ENCODE results near the gene MEX3B.
"Not testable (repeated sequence)": the region's sequence is repeated elsewhere in the genome, so short reads cannot be mapped to it uniquely, and the experiment has no call there.

The MEX3B gene

GRCh38 chr15:82047453-82048400 is 1.9 kb upstream of the MEX3B start:
- DNase-seq: no peak

GRCh38 chr15:82046666-82047452 is 1.0 kb upstream of the MEX3B start:
- peak; percentile 89 for DNase-seq

DNA sequence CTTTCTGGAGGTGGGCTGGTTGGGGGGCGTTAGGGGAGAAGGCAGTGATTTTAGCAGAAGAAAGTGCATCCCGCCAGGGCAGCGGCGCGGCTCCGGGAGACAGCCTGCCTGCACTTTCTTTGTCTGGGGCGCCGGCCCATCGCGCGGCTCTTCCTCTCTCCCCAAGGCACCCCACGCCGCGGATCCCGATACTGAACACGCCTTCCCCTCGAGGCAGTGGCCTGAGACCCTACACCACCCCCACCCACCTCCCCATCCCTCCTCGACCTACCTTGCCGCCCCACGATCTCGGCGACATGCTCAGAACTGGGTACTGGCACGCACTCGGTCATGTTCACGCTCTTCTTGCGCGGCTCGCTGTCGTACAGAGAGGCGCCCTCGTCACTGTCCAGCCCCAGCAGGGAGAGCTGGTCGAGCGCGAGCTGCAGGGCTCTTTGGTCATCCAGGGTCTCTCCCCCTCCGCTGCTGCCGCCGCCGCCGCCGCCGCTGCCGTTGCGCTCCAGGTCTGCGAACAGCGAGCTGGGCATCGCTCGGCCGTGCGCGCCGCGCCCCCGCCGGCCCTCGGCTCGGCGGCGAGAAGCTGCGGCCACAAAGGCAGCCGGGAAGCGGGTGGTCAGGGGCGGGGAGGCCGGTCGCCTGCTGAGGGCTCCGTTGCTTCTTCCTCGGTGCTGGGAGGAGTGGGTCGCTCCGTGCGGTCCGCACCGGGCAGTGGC is 483 bp downstream of the MEX3B start:
- DNase-seq: no peak

GRCh38 chr15:82044373-82045178 is 1.2 kb downstream of the MEX3B start:
- peak; percentile 29 for DNase-seq

DNA sequence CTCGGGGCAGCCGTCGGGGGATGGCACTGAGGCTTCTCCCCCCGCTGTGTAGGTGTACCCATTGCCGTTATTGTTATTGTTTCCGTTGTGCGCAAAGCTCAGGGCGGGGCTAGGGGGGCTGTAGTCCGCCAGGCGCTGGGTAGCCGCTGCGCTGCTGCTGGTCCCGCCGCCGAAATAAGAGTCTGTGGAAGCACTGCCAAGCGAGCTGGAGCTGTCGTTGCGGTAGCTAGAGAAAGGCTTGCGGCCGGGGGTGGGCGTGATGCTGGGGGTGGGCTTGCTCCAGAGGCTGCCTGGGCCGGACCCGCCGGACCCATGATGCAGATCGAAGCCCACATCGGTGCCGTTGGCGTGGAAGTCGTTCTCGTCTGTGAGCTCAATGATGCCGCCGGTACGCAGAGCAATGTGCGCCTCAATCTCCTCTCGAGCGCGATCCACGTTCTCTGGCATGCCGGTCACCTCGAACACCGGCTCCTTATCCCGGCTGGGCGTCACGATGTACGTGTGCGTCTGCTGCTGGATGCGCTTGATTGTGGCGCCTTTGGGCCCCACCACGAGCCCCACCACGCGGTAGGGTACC is 1.9 kb downstream of the MEX3B start:
- DNase-seq: no peak

DNA sequence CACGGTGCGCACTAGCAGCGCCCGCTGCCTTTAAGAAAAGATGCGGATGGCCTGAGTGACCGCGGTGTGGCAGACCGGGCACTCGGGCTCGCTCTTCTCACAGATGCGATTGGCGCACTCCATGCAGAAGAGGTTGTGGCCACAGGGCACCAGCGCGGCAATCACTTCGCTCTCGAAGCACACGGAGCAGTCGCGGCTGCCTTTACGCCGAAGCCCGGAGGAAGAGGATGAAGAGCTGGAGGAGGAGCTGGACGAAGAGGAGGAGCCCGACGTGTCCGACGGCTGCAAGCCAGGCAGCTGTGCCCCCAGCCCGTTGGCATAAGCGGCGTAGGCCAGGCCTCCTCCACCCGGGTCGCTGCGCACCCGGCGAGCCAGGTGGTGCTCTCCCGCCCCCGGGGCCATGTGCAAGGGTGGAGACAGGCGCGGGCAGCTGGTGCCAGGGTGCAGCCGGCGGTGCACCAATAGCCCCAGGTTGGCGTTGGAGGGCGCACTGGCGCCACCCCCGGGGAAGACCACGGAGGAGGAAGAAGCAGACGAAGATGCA is 2.6 kb downstream of the MEX3B start:
- DNase-seq: no peak

- no peak for DNase-seq
Measured at GRCh38 chr15:82040862-82041261, 5.0 kb downstream of the MEX3B start.

- no peak for DNase-seq
Measured at GRCh38 chr15:82040390-82040789, 5.4 kb downstream of the MEX3B start.

DNA sequence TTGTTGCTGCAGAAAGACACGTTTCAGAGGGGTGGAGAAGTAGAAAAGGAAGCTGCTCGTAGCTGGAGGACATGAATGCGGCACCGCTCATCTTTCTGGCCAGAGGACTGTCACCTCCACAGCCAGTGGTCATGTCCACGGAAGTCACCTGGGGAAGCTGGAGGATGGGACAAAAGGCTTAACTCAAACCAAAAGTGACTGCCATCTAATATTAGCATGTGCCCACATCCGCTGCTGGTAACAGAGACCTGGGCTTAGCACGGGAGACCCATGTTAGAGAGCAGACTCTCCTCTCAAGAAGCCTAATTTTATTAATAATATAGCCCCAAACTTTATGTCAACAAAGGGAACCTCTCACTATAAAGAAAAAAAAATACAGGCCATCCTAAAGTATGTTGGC is 5.9 kb downstream of the MEX3B start:
- no peak for DNase-seq

GRCh38 chr15:82036461-82036860 is 9.4 kb downstream of the MEX3B start:
- DNase-seq: no peak

GRCh38 chr15:82031871-82032270 is 13.9 kb downstream of the MEX3B start:
- DNase-seq: no peak

- DNase-seq: no peak
Measured at GRCh38 chr15:82030176-82030575, 15.6 kb downstream of the MEX3B start.

DNA sequence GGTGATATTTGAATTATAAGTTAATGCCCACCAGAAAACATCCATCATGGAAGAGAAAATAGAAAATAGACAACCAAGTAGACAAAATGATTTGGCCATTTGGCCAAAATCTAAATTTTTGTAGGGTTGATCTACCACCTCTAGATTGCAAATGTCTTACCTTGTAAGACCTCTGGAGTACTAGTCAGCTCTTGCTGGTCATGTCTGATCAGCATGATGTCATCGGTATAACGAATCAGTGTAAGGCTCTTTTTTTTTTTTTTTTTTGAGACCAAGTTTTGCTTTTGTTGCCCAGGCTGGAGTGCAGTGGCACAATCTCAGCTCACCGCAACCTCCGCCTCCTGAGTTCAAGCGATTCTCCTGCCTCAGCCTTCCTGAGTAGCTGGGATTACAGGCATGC is 17.7 kb downstream of the MEX3B start:
- not testable (repeated sequence) for DNase-seq

DNA sequence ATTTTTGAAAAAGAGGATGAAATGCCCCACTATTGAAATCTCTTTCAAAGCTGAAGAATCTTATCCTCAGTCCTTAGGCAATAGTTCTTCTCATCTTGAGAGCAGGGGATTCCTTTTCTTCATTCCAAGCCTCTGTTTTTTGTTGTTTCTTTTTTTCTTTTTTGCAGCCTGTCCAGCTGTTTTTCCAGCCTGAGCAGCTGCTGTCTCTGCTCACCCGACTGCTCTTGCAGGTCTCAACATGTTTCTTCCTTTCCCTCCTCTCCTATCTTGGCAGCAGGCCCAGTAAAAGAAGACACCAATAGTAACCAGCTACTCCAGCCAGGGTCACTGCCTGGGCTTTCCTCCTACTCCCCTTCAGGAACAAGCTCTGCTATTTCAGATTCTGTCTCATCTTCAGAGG is 23.8 kb downstream of the MEX3B start:
- no peak for DNase-seq

DNA sequence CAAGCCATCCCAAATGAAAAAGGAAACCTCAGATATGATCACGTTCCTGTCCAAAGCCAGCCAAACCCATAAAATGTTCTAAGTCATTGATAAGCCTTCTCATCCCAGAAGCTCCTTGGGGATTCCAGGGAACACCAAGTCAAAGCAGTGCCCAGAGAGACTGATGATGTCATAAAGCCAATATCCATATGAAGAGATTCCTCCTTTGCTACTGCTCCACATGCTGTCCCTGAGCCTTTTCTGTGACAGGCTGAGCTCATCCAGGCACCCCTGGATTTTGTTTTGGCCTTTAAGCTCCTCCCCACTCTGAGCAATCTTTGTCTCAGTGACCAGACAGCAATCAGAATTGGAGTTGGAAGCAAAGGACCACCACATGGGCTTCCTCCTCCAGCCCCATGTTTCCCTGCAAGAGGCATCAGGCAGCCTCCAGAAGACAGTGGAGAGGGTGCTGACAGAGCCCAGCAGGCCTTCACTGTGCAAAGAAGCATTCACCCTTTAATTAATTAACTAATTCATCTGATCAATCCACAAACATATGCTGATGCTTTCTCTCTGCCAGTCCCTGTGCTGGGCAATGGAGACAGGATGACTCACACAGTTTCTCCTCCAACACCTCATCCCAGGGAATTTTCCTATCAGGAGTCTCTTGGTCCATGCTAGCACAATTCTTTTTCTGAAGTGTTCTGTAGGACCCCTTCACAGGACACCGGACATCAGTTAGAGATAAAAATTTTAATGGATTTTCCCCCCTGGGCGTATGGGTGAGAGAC is 25.0 kb downstream of the MEX3B start:
- no peak for DNase-seq

DNA sequence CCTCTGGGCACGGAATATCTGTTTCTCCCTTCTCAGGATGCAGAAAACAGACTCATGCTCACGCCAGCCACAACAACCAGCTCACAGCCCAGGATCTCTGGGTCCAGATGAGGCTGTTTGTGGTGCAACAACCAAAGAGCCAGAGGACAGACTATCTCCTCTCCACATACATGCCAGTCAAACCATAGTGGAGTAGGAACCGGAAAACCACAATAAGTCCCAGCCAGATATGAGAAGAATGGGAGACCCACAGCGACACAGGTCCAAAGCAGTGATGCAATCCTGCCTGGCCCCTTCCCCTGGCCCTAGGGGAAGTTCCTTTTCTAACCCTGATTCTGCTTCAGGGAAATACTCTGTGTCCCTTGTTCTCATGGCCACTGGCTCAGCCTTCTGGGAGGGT is 27.6 kb downstream of the MEX3B start:
- no peak for DNase-seq

DNA sequence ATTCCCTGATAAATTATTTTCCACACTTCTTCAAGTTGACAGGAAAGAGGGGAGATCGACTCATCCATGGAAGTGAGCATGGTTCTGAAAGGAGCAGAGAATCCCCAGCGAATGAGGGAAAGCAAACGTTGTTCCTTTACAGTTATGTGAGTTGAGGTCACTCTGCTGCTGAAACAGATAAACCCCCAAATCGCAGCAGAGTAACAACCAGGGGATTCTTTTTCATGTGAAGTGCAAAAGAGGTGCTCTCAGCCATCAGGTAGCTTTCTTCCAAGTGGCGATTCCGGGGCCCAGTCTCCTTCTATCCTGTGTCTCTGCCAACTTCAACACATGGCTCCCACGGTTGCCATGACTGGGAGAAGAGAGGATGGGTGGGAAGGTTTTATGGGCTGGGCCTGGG is 28.2 kb downstream of the MEX3B start:
- no peak for DNase-seq

DNA sequence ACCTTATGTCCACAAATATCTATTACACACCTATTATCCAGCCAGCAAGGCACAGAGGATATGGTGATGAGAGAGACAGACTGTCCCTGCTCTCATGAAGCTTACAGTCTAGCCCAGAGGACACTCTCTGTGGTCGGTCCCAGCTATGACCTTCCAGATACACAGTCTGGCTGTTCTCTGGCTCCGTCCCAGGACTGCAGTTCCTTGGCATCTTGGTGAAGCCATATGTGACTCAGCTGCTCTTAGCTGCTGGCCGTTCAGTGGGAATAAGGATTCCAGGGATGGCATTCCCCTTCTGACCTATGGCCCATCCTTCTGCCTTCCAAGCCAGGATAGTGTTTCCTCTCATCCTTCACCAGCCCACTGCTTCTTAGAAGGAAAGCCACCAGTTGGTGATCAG is 30.8 kb downstream of the MEX3B start:
- no peak for DNase-seq

- no peak for DNase-seq
Measured at GRCh38 chr15:82012908-82013307, 32.9 kb downstream of the MEX3B start.

DNA sequence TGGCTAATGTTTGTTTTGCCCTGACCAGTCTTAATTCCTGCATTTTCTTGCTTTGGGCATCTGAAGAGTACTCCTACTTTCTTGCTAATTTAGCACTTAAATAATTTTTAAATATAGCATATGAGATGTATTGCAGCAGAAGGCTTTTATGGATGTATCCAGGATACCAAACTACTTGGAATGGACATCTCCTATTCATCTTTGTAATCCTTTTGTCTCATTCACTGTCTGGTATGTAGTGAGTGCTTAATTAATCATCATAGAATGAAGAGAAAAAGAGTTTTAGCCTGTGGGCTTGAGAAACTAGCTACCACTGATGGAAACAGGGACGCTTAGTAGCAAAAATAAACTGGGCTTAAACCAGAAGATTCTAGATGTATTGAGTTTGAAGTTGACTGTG is 40.6 kb downstream of the MEX3B start:
- no peak for DNase-seq

- no peak for DNase-seq
Measured at GRCh38 chr15:82003916-82004315, 41.9 kb downstream of the MEX3B start.
